Measurements from ENCODE around the gene TFDP2.

Gene TFDP2

DNA sequence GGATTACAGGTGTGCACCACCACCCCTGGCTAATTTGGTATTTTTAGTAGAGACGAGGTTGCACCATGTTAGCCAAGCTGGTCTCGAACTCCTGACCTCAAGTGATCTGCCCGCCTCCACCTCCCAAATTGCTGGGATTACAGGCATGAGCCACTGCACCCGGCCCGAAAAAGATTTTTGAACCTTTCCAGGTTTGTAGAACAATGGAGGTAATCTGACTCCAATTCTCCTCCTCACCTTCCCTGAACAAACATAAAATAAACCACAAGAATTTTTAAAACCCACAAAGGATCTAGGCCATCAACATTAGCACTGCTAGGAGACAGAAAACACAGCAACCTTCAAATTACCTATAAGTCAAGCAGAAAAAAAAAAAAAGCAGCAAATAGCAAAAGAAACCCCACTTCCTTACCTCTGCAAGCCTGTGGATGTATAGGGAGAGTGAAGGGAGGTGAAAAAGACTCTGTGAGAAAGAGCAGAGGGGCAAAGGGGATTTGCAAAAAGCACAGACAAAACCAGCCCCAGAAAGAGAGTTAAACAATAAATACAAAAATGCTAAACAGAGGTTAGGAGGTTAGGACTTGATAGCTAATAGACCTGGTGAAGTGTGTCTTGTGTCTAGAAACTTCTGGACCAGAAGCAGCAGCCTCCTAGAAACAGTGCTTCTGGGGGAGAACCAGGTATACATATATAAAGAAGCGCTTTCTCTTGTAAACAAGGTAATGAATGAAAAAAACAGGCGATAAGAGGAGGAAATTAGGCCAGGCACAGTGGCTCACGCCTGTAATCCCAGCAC is 32.1 kb downstream of the TFDP2 start:
- peak; percentile 63 for TF ChIP-seq TEAD4 (IDR thresholded peaks at IDR 0.05)
- TF ChIP-seq EP300 (IDR thresholded peaks at IDR 0.05; ENCODE audit: borderline replicate concordance): peak; percentile 23; the same call in 1 of the 2 replicates
- peak; percentile 40; the same call in 1 of the 2 replicates for TF ChIP-seq TCF12 (IDR thresholded peaks at IDR 0.05; ENCODE audit: low read depth)
- no peak for TF ChIP-seq YY1 (IDR thresholded peaks at IDR 0.05; ENCODE audit: low read depth)

DNA sequence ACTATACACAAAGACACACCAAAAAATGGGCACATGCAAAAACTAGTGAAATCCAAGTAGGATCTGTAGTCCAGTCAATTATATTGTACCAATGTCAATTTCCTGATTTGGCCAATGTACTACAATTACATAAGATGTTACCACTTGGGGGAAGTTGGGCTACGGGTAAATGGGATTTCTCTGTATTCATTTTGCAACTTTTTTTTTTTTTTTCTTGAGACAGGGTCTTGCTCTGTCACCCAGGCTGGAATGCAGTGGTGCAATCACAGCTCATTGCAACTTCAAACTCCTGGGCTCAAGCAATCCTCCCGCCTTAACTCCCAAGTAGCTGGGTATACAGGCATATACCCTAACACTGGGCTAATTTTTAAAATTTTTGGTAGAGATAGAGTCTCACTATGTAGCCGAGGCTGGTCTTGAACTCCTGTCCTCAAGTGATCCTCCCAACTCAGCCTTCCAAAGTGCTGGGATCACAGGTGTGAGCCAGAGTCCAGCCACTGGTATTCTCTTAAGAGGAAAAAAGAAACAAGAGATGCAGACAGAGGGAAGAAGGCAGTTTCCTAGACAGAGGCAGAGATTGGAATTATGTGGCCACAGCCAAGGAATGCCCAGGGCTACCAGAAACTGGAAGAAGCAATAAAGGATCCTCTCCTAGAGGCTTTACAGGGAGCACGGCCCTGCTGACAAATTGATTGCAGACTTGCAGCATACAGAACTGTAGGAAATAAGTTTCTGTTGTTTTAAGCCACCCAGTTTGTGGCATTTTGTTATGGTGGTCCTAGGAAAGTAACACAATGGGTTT is 33.3 kb downstream of the TFDP2 start:
- TF ChIP-seq ZBTB7A (IDR thresholded peaks at IDR 0.05; ENCODE audit: low read depth) (no peak), CEBPB (IDR thresholded peaks at IDR 0.05) (no peak), TCF12 (IDR thresholded peaks at IDR 0.05; ENCODE audit: low read depth) (no peak), NFIC (IDR thresholded peaks at IDR 0.05) (no peak)

DNA sequence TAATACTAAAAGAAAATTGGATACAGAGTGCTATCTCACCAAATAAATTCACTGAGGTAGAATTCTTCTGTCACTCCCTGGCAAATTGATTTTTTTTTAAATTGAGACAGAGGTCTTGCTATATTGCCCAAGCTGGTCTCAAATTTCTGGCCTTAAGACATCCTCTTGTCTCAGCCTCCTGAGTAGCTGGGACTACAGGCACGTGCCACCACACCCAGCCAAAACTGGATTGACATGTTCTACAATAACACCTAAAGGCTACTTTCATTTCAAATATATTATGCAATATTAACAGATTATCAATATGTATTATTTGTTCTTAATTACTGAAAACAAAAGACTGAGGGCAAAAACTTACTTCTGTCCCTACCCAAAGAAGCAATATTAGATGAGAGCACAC is 36.7 kb downstream of the TFDP2 start:
- TF ChIP-seq, protein P1, sequence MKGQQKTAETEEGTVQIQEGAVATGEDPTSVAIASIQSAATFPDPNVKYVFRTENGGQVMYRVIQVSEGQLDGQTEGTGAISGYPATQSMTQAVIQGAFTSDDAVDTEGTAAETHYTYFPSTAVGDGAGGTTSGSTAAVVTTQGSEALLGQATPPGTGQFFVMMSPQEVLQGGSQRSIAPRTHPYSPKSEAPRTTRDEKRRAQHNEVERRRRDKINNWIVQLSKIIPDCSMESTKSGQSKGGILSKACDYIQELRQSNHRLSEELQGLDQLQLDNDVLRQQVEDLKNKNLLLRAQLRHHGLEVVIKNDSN (IDR thresholded peaks at IDR 0.05): no peak
- TF ChIP-seq TAF1 (IDR thresholded peaks at IDR 0.05; ENCODE audit: low read depth): no peak
- no peak for TF ChIP-seq TCF12 (IDR thresholded peaks at IDR 0.05; ENCODE audit: low read depth)
- TF ChIP-seq YY1 (IDR thresholded peaks at IDR 0.05; ENCODE audit: low read depth): no peak
- TF ChIP-seq EGR1 (IDR thresholded peaks at IDR 0.05): no peak
- TF ChIP-seq ZBTB7A (IDR thresholded peaks at IDR 0.05; ENCODE audit: low read depth): no peak
- TF ChIP-seq, protein P2, sequence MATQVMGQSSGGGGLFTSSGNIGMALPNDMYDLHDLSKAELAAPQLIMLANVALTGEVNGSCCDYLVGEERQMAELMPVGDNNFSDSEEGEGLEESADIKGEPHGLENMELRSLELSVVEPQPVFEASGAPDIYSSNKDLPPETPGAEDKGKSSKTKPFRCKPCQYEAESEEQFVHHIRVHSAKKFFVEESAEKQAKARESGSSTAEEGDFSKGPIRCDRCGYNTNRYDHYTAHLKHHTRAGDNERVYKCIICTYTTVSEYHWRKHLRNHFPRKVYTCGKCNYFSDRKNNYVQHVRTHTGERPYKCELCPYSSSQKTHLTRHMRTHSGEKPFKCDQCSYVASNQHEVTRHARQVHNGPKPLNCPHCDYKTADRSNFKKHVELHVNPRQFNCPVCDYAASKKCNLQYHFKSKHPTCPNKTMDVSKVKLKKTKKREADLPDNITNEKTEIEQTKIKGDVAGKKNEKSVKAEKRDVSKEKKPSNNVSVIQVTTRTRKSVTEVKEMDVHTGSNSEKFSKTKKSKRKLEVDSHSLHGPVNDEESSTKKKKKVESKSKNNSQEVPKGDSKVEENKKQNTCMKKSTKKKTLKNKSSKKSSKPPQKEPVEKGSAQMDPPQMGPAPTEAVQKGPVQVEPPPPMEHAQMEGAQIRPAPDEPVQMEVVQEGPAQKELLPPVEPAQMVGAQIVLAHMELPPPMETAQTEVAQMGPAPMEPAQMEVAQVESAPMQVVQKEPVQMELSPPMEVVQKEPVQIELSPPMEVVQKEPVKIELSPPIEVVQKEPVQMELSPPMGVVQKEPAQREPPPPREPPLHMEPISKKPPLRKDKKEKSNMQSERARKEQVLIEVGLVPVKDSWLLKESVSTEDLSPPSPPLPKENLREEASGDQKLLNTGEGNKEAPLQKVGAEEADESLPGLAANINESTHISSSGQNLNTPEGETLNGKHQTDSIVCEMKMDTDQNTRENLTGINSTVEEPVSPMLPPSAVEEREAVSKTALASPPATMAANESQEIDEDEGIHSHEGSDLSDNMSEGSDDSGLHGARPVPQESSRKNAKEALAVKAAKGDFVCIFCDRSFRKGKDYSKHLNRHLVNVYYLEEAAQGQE (IDR thresholded peaks at IDR 0.05; ENCODE audit: low read depth): no peak
- no peak for TF ChIP-seq CEBPB (IDR thresholded peaks at IDR 0.05)
- no peak for TF ChIP-seq TEAD4 (IDR thresholded peaks at IDR 0.05)
- TF ChIP-seq, protein P3, sequence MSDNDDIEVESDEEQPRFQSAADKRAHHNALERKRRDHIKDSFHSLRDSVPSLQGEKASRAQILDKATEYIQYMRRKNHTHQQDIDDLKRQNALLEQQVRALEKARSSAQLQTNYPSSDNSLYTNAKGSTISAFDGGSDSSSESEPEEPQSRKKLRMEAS (IDR thresholded peaks at IDR 0.05): no peak
- TF ChIP-seq EP300 (IDR thresholded peaks at IDR 0.05; ENCODE audit: borderline replicate concordance): no peak
- no peak for TF ChIP-seq RAD21 (IDR thresholded peaks at IDR 0.05; ENCODE audit: low read depth)
- TF ChIP-seq FOXM1 (IDR thresholded peaks at IDR 0.05; ENCODE audit: borderline replicate concordance, low read depth): no peak
- TF ChIP-seq NFIC (IDR thresholded peaks at IDR 0.05): no peak
- TF ChIP-seq CREB1 (IDR thresholded peaks at IDR 0.05; ENCODE audit: low read depth): no peak

DNA sequence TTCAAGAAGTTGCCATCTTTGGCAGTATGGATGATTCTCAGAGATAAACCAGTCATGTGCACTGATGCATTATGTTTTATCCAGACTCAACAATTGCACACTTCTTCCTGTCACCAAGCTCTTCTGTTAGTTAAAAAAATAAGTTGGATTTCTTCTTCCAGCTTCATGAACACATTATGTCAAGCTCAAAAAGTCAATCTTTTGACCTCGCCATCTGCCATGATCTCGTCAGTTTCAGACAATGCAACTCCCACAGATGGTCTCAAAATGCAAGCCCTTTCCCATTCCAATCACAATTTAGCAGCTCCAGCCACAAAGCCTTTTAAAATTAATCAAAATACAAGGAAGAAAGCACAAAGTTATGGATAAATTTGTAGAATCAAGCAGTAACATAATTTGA is 42.8 kb downstream of the TFDP2 start:
- no peak for TF ChIP-seq CEBPB (IDR thresholded peaks at IDR 0.05)
- TF ChIP-seq TAF1 (IDR thresholded peaks at IDR 0.05; ENCODE audit: low read depth): no peak
- TF ChIP-seq EP300 (IDR thresholded peaks at IDR 0.05; ENCODE audit: borderline replicate concordance): no peak
- no peak for TF ChIP-seq TEAD4 (IDR thresholded peaks at IDR 0.05)
- TF ChIP-seq NFIC (IDR thresholded peaks at IDR 0.05): no peak
- TF ChIP-seq, protein P3 (IDR thresholded peaks at IDR 0.05): no peak
- no peak for TF ChIP-seq EGR1 (IDR thresholded peaks at IDR 0.05)
- no peak for TF ChIP-seq YY1 (IDR thresholded peaks at IDR 0.05; ENCODE audit: low read depth)
- TF ChIP-seq, protein P2 (IDR thresholded peaks at IDR 0.05; ENCODE audit: low read depth): no peak
- TF ChIP-seq, protein P1 (IDR thresholded peaks at IDR 0.05): no peak
- TF ChIP-seq FOXM1 (IDR thresholded peaks at IDR 0.05; ENCODE audit: borderline replicate concordance, low read depth): no peak
- TF ChIP-seq TCF12 (IDR thresholded peaks at IDR 0.05; ENCODE audit: low read depth): no peak
- no peak for TF ChIP-seq ZBTB7A (IDR thresholded peaks at IDR 0.05; ENCODE audit: low read depth)

DNA sequence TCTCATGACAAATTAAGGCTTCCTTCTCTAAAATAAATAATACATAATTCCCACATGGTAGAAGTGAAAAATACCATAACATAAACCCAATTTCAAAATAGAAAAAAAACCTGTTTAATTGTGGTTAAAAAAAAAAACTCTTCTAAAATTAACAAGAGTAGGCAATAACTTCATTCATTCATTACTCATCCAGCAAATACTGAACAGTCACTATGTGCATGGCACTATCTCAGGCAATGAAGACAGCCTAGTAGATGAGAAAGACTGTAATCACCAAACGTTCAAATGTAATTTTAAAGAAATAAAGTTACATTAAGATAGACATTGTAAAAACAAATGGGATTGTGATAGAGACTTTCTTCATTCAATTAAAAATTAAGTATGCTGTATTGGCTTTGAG is 43.4 kb downstream of the TFDP2 start:
- TF ChIP-seq NFIC (IDR thresholded peaks at IDR 0.05): no peak
- no peak for TF ChIP-seq TAF1 (IDR thresholded peaks at IDR 0.05; ENCODE audit: low read depth)
- TF ChIP-seq EGR1 (IDR thresholded peaks at IDR 0.05): no peak
- TF ChIP-seq CREB1 (IDR thresholded peaks at IDR 0.05; ENCODE audit: low read depth): no peak
- TF ChIP-seq, protein P2 (IDR thresholded peaks at IDR 0.05; ENCODE audit: low read depth): no peak
- no peak for TF ChIP-seq RAD21 (IDR thresholded peaks at IDR 0.05; ENCODE audit: low read depth)
- TF ChIP-seq TCF12 (IDR thresholded peaks at IDR 0.05; ENCODE audit: low read depth): no peak
- TF ChIP-seq ZBTB7A (IDR thresholded peaks at IDR 0.05; ENCODE audit: low read depth): no peak
- no peak for TF ChIP-seq CEBPB (IDR thresholded peaks at IDR 0.05)
- TF ChIP-seq EP300 (IDR thresholded peaks at IDR 0.05; ENCODE audit: borderline replicate concordance): no peak
